Caco-2 (cell line): Measurements from ENCODE around the gene RHBDL2. TPM values are rescaled to one million over a fixed set of nuclear protein-coding genes. Genes with fewer than 3 reads are reported as not detected.
A peak's percentile ranks its signal among the peaks of the same experiment; 100 is the strongest.

Experiments used
- BruUV-seq: library from RNA; stranded (reverse); fragments of 400-500 nt; replicated peaks from 2 replicates; lab custom pipeline; 2021; lab: Mats Ljungman, UMichigan
- CTCF ChIA-PET: fragments of 300-600 bp; sonication (Branson Sonifier 250); formaldehyde crosslinking; loops from one replicate; lab custom pipeline; 2022; ENCODE audit warnings: antibody characterized with exemption; lab: Charles Lee
- POLR2A ChIA-PET: fragments of 300-600 bp; sonication (Branson Sonifier 250); formaldehyde crosslinking; loops from one replicate; lab custom pipeline; 2022; ENCODE audit warnings: antibody characterized with exemption; lab: Charles Lee
- DNase-seq, 2 experiments: peaks; one replicate each; pipeline versions ENCODE4 v3.0.0 to v3.0.0-alpha.2; 2020 to 2022
- H3K27me3 ChIP-seq: replicated peaks from 2 replicates; pipeline ENCODE4 v1.6.0; 2011; ENCODE audit warnings: low read length; ENCODE audit not compliant: control insufficient read depth, insufficient read depth
- H3K36me3 ChIP-seq: 2 replicates; pipeline ENCODE4 v1.5.1; 2011; ENCODE audit warnings: low read length; ENCODE audit not compliant: control insufficient read depth, insufficient read depth
- H3K4me1 ChIP-seq: fragments of 250-450 bp; sonication (Bioruptor Pico); 2 replicates; pipeline ENCODE4 v1.5.1; 2020; ENCODE audit warnings: mild to moderate bottlenecking
- H3K4me3 ChIP-seq: 2 replicates; pipeline ENCODE4 v1.5.1; 2011; ENCODE audit warnings: low read depth, mild to moderate bottlenecking, control low read depth, low read length
- H3K9me3 ChIP-seq: fragments of 250-450 bp; sonication (Bioruptor Pico); 2 replicates; pipeline ENCODE4 v1.5.1; 2020; ENCODE audit warnings: mild to moderate bottlenecking, moderate library complexity
- H3K27ac Mint-ChIP-seq: one replicate; pipeline ENCODE4 v1.8.0; 2022; ENCODE audit warnings: mixed read lengths; ENCODE audit not compliant: unreplicated experiment
- H3K27me3 Mint-ChIP-seq: one replicate; pipeline ENCODE4 v1.8.0; 2022; ENCODE audit warnings: mixed read lengths; ENCODE audit not compliant: insufficient read depth, unreplicated experiment
- H3K36me3 Mint-ChIP-seq: one replicate; pipeline ENCODE4 v1.8.0; 2022; ENCODE audit warnings: mild to moderate bottlenecking, mixed read lengths; ENCODE audit not compliant: insufficient read depth, unreplicated experiment
- H3K4me1 Mint-ChIP-seq: one replicate; pipeline ENCODE4 v1.8.0; 2022; ENCODE audit warnings: low read depth, mixed read lengths; ENCODE audit not compliant: unreplicated experiment
- H3K4me3 Mint-ChIP-seq: one replicate; pipeline ENCODE4 v1.8.0; 2022; ENCODE audit warnings: mild to moderate bottlenecking, moderate library complexity, mixed read lengths; ENCODE audit not compliant: unreplicated experiment
- H3K9me3 Mint-ChIP-seq: one replicate; pipeline ENCODE4 v1.8.0; 2022; ENCODE audit warnings: mixed read lengths; ENCODE audit not compliant: unreplicated experiment
- CTCF ChIP-seq, 2 experiments: fragments of 200-600 bp in 1 of 2; IDR thresholded peaks; 1 replicate in 1 of 2; 2 replicates in 1 of 2; pipeline versions ENCODE4 v1.5.1 to v1.8.0; 2011 to 2022; ENCODE audit warnings: antibody characterized with exemption in 1 of 2, control low read depth in 1 of 2, inconsistent platforms in 1 of 2, low read depth in 1 of 2, low read length in 1 of 2, mild to moderate bottlenecking in 1 of 2, moderate library complexity in 1 of 2; ENCODE audit not compliant: insufficient read depth in 1 of 2, severe bottlenecking in 1 of 2, unreplicated experiment in 1 of 2
- intact Hi-C: fragments of 100-400 bp; cut with micrococcal nuclease; formaldehyde crosslinking; loops from one replicate; pipeline ENCODE4 v1.10.0; 2022; ENCODE audit not compliant: unreplicated experiment
- total RNA-seq: library from RNA; stranded (reverse); gene quantifications from 2 replicates; pipeline ENCODE4 v1.2.3, GENCODE V29; 2022

Gene RHBDL2
- total RNA-seq, 1 experiment from 2014 or later: not detected

- no peak for TF ChIP-seq CTCF (IDR thresholded peaks at IDR 0.05; ENCODE audit: insufficient read depth in 1 of 2, low read depth in 1 of 2, low read length in 1 of 2, severe bottlenecking in 1 of 2, unreplicated experiment in 1 of 2)
- Histone ChIP-seq H3K4me3 (no peak overlapping the region), H3K4me1 (no peaks in the 10 kb centered on the region), H3K27me3 (no peaks in the 10 kb centered on the region), H3K9me3 (no peaks in the 10 kb centered on the region), H3K36me3 (no peaks in the 10 kb centered on the region)
- DNase-seq: no peak
- Mint-ChIP-seq H3K27me3 (no peaks in the 10 kb centered on the region), H3K36me3 (peaks cover 18% of the 10 kb centered on the region), H3K4me1 (peaks cover 5% of the 10 kb centered on the region), H3K4me3 (no peak overlapping the region), H3K27ac (no peak overlapping the region), H3K9me3 (no peaks in the 10 kb centered on the region)
- POLR2A ChIA-PET: no interaction called here
- CTCF ChIA-PET: no interaction called here
- BruUV-seq: no TSS peak
- intact Hi-C loops: no loop called here
Measured at GRCh38 chr1:38867208-38867607, 74.4 kb downstream of the RHBDL2 start.

GRCh38 chr1:38865112-38865715, 76.4 kb downstream of the RHBDL2 start:
- no TSS peak for BruUV-seq
- TF ChIP-seq CTCF (IDR thresholded peaks at IDR 0.05; ENCODE audit: insufficient read depth in 1 of 2, low read depth in 1 of 2, low read length in 1 of 2, severe bottlenecking in 1 of 2, unreplicated experiment in 1 of 2): no peak
- Histone ChIP-seq H3K4me1 (no peaks in the 10 kb centered on the region), H3K27me3 (no peaks in the 10 kb centered on the region), H3K4me3 (no peak overlapping the region), H3K9me3 (no peaks in the 10 kb centered on the region), H3K36me3 (no peaks in the 10 kb centered on the region)
- ChIA-PET CTCF (no interaction called here), POLR2A (no interaction called here)
- Mint-ChIP-seq H3K36me3 (peaks cover 18% of the 10 kb centered on the region), H3K9me3 (no peaks in the 10 kb centered on the region), H3K27me3 (no peaks in the 10 kb centered on the region), H3K27ac (no peak overlapping the region), H3K4me1 (no peaks in the 10 kb centered on the region), H3K4me3 (no peak overlapping the region)
- intact Hi-C loops: no loop called here
- DNase-seq: no peak

- Mint-ChIP-seq H3K4me1 (no peaks in the 10 kb centered on the region), H3K27me3 (no peaks in the 10 kb centered on the region), H3K4me3 (peak overlapping the region; percentile 98), H3K27ac (peak overlapping the region; percentile 92), H3K36me3 (peaks cover 1% of the 10 kb centered on the region), H3K9me3 (no peaks in the 10 kb centered on the region)
- TF ChIP-seq CTCF (IDR thresholded peaks at IDR 0.05; ENCODE audit: insufficient read depth in 1 of 2, low read depth in 1 of 2, low read length in 1 of 2, severe bottlenecking in 1 of 2, unreplicated experiment in 1 of 2): no peak
- ChIA-PET POLR2A (no interaction called here), CTCF (no interaction called here)
- intact Hi-C loops: no loop called here
- Histone ChIP-seq H3K4me1 (peaks cover 5% of the 10 kb centered on the region; the same call in 1 of the 2 replicates), H3K27me3 (no peaks in the 10 kb centered on the region), H3K36me3 (no peaks in the 10 kb centered on the region), H3K4me3 (peak overlapping the region; percentile 54), H3K9me3 (no peaks in the 10 kb centered on the region)
- no peak for DNase-seq
- TSS peak; percentile 53 for BruUV-seq
Measured at GRCh38 chr1:38860454-38860795, 81.2 kb downstream of the RHBDL2 start.
